GM10248 (cell line): ENCODE results near the gene VPS35L.

Source experiments
- CTCF ChIA-PET: fragments of 300-600 bp; sonication (Branson Sonifier 250); formaldehyde crosslinking; extraction: SDS; loops from one replicate; lab custom pipeline; 2021; ENCODE audit warnings: antibody characterized with exemption; lab: Yijun Ruan, JAX
- POLR2A ChIA-PET: fragments of 350-650 bp; sonication (Branson Sonifier 250); formaldehyde crosslinking; extraction: SDS; loops from one replicate; lab custom pipeline; 2020; ENCODE audit warnings: antibody characterized with exemption; lab: Yijun Ruan, JAX
- DNase-seq: peaks from one replicate; pipeline ENCODE4 v3.0.0; 2012; ENCODE audit errors: extremely low spot score
- TF ChIP-seq, protein P1 (sequence below): IDR thresholded peaks from 2 replicates; pipeline ENCODE4 v1.5.1; 2012; ENCODE audit warnings: mild to moderate bottlenecking, low read depth; ENCODE audit errors: extremely low read depth, missing control alignments, control extremely low read depth

Gene VPS35L

DNA sequence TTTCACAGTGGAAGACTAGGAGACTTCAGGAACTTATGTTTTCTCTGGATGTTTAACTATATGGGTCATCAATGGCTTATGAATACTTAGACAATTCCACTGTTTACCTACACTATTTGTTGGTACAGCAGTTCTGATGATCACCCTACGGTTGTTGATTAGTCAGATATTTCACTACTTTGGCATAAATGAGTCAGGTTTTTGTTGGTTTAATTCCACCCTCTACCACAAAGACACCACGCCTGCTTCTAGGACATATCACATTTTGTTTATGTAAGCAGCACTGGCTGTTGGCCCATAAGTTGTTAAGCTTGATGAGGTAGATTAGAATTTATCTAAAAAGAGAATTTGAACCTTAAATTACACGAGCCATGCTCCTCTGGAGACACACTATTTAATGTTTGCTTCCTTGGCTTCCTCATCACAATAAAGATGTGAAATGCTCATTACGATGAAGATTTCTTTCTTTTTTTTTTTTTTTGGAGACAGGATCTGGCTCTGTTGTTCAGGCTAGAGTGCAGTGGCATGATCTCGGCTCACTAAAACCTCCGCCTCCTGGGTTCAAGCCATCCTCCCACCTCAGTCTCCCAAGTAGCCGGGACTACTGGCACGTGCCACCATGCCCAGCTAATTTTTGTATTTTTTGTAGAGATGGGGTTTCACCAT is 37.9 kb upstream of the VPS35L start:
- TF ChIP-seq, protein P1, sequence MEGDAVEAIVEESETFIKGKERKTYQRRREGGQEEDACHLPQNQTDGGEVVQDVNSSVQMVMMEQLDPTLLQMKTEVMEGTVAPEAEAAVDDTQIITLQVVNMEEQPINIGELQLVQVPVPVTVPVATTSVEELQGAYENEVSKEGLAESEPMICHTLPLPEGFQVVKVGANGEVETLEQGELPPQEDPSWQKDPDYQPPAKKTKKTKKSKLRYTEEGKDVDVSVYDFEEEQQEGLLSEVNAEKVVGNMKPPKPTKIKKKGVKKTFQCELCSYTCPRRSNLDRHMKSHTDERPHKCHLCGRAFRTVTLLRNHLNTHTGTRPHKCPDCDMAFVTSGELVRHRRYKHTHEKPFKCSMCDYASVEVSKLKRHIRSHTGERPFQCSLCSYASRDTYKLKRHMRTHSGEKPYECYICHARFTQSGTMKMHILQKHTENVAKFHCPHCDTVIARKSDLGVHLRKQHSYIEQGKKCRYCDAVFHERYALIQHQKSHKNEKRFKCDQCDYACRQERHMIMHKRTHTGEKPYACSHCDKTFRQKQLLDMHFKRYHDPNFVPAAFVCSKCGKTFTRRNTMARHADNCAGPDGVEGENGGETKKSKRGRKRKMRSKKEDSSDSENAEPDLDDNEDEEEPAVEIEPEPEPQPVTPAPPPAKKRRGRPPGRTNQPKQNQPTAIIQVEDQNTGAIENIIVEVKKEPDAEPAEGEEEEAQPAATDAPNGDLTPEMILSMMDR, result no peak
- no peak for DNase-seq
- CTCF ChIA-PET, result interaction anchor here (1.4 to 2.7 kb wide), 2 partner anchors 14 to 38 kb away, joined by 3 to 17 read pairs; partner anchors contain the start of gene VPS35L
- POLR2A ChIA-PET, result no interaction called here

- CTCF ChIA-PET, result interaction anchor here (1.4 to 2.3 kb wide), 2 partner anchors 36 to 37 kb away, joined by 3 to 9 read pairs; partner anchors contain the start of gene VPS35L
- TF ChIP-seq, protein P1, result no peak
- POLR2A ChIA-PET, result no interaction called here
- no peak for DNase-seq
Observed at GRCh38 chr16:19518388-19518787, 37.1 kb upstream of the VPS35L start.

DNA sequence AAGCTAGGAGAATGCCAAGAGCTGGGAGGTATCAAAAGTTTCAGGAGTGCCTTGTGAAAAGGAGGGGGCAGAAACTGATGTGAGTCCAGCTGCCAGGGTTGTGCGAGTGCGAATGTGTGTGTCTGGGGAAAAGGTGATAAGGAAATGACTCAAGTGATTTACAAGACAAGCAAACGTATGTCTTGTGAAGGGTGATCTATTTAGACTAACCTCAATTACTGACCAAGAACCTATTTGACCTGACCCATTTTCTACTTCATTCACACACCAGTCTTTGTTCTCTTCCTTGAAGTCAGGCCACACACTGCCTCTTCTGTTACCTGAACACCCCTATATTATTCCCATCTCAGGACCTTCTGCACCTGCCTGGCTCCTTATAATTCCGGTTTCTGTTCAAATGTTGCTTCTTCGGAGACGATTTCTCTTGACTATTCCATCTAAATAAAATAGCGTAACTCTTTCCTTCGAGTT is 34.6 kb upstream of the VPS35L start:
- TF ChIP-seq, protein P1, result no peak
- CTCF ChIA-PET, result interaction anchor here (1.0 to 2.3 kb wide), 2 partner anchors 17 to 34 kb away, joined by 3 to 9 read pairs; partner anchors contain the start of gene VPS35L
- peak; percentile 27 for DNase-seq
- POLR2A ChIA-PET, result interaction anchor here (0.7 kb wide), 1 partner anchor 25 kb away, joined by 3 read pairs; no protein-coding TSS in a partner anchor

GRCh38 chr16:19521471-19522396 is 33.8 kb upstream of the VPS35L start, which contains the start of gene GDE1:
TSS of gene GDE1 (minus strand) at chr16:19522098. CDS start at chr16:19521964, 134 bp downstream.
- CTCF ChIA-PET, result interaction anchor here (1.0 kb wide), 1 partner anchor 18 kb away, joined by 3 read pairs; no protein-coding TSS in a partner anchor

DNA sequence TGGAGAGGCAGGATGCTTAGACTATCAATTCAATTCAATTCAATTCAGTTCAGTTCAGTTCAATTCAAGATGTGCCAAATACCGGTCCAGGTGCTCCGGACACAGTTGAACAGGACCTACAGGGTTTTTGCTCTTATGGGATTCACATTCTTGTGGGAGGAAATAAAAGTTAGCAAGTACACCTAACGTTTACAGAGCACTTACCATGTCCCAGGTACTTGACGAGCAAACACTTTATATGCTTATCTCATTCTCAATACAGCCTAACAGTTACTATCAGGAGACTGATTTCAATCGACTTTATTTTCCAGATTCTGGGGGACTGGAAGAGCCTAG is 33.1 kb upstream of the VPS35L start:
- POLR2A ChIA-PET, result no interaction called here
- CTCF ChIA-PET, result no interaction called here
- TF ChIP-seq, protein P1, result no peak
- DNase-seq, result no peak

More at GRCh38 chr16:19521471-19522396, 33.8 kb upstream of the VPS35L start, which contains the start of gene GDE1:
- DNase-seq, result peak; percentile 95
- POLR2A ChIA-PET, result no interaction called here
- TF ChIP-seq, protein P1, result peak; percentile 39

- DNase-seq, result no peak
- ChIA-PET CTCF (no interaction called here), POLR2A (no interaction called here)
- TF ChIP-seq, protein P1, result no peak
Observed at GRCh38 chr16:19522760-19523159, 32.7 kb upstream of the VPS35L start.
